SJSA1 (cell line): ENCODE measurements around the gene ZNF491. TPM values are rescaled to one million over a fixed set of nuclear protein-coding genes. Genes with fewer than 3 reads are reported as not detected.

Experiments used
- DNase-seq, 2 experiments: peaks; one replicate each; pipeline ENCODE4 v3.0.0-alpha.2; 2015 to 2020; ENCODE audit warnings: low spot score in 2 of 2, low read depth in 1 of 2
- H3K27ac ChIP-seq: fragments of 250-450 bp; sonication (Bioruptor Pico); 2 replicates; pipeline ENCODE4 v1.5.1; 2020; ENCODE audit warnings: mild to moderate bottlenecking, moderate library complexity
- H3K27me3 ChIP-seq: fragments of 250-450 bp; sonication (Bioruptor Pico); replicated peaks from 2 replicates; pipeline ENCODE4 v1.5.1; 2020; ENCODE audit warnings: mild to moderate bottlenecking, moderate library complexity
- H3K36me3 ChIP-seq: fragments of 250-450 bp; sonication (Bioruptor Pico); 2 replicates; pipeline ENCODE4 v1.5.1; 2020; ENCODE audit warnings: mild to moderate bottlenecking
- H3K4me1 ChIP-seq: fragments of 250-450 bp; sonication (Bioruptor Pico); replicated peaks from 2 replicates; pipeline ENCODE4 v1.6.1; 2021; ENCODE audit warnings: mild to moderate bottlenecking
- H3K4me3 ChIP-seq: fragments of 250-450 bp; sonication (Bioruptor Pico); 2 replicates; pipeline ENCODE4 v1.5.1; 2020; ENCODE audit warnings: mild to moderate bottlenecking
- H3K9me3 ChIP-seq: fragments of 250-450 bp; sonication (Bioruptor Pico); replicated peaks from 2 replicates; pipeline ENCODE4 v1.5.1; 2020; ENCODE audit warnings: mild to moderate bottlenecking
- total RNA-seq: library from RNA; depleted of rRNA; stranded (reverse); fragments of >200 nt; shearing (Covaris generic); gene quantifications from 2 replicates; pipeline ENCODE4 v1.2.3, GENCODE V29; 2014

The ZNF491 gene
- total RNA-seq, 1 experiment from 2014 or later: 0.39 TPM

GRCh38 chr19:11780431-11781020 is 17.8 kb upstream of the ZNF491 start:
- H3K27ac ChIP-seq: no peak overlapping the region

GRCh38 chr19:11781295-11782057 is 16.8 kb upstream of the ZNF491 start:
- H3K27ac ChIP-seq: no peak overlapping the region
- peaks cover 79% of the 10 kb centered on the region for H3K36me3 ChIP-seq
- H3K9me3 ChIP-seq: peaks cover 48% of the 10 kb centered on the region
- H3K4me3 ChIP-seq: no peak overlapping the region
- DNase-seq: no peak
- H3K4me1 ChIP-seq: no peaks in the 10 kb centered on the region
- no peaks in the 10 kb centered on the region for H3K27me3 ChIP-seq

More at GRCh38 chr19:11780431-11781020, 17.8 kb upstream of the ZNF491 start:
- Histone ChIP-seq H3K4me3 (no peak overlapping the region), H3K36me3 (peaks cover 79% of the 10 kb centered on the region), H3K9me3 (peaks cover 49% of the 10 kb centered on the region), H3K4me1 (no peaks in the 10 kb centered on the region), H3K27me3 (no peaks in the 10 kb centered on the region)
- DNase-seq: no peak

- peaks cover 60% of the 10 kb centered on the region for H3K36me3 ChIP-seq
- peaks cover 47% of the 10 kb centered on the region for H3K9me3 ChIP-seq
- no peaks in the 10 kb centered on the region for H3K4me1 ChIP-seq
- H3K27ac ChIP-seq: no peak overlapping the region
- no peak for DNase-seq
- H3K27me3 ChIP-seq: no peaks in the 10 kb centered on the region
- H3K4me3 ChIP-seq: no peak overlapping the region
These were observed 14.6 kb upstream of the ZNF491 start for GRCh38 chr19:11783767-11784166.

GRCh38 chr19:11784356-11784755 is 14.0 kb upstream of the ZNF491 start:
- H3K4me1 ChIP-seq: no peaks in the 10 kb centered on the region
- no peak overlapping the region for H3K27ac ChIP-seq
- peaks cover 45% of the 10 kb centered on the region for H3K9me3 ChIP-seq
- H3K4me3 ChIP-seq: no peak overlapping the region
- no peak for DNase-seq
- peaks cover 54% of the 10 kb centered on the region for H3K36me3 ChIP-seq
- no peaks in the 10 kb centered on the region for H3K27me3 ChIP-seq

- Histone ChIP-seq H3K36me3 (peaks cover 22% of the 10 kb centered on the region), H3K9me3 (peaks cover 25% of the 10 kb centered on the region), H3K27me3 (no peaks in the 10 kb centered on the region), H3K4me1 (no peaks in the 10 kb centered on the region), H3K27ac (no peak overlapping the region), H3K4me3 (no peak overlapping the region)
- no peak for DNase-seq
These were observed 10.8 kb upstream of the ZNF491 start for GRCh38 chr19:11787536-11787935.

- H3K9me3 ChIP-seq: no peaks in the 10 kb centered on the region; the same call in none of the 2 replicates
- H3K36me3 ChIP-seq: no peaks in the 10 kb centered on the region
- no peaks in the 10 kb centered on the region for H3K27me3 ChIP-seq
These were observed 5.4 kb upstream of the ZNF491 start for GRCh38 chr19:11792942-11793341.

GRCh38 chr19:11797491-11797890 is 832 bp upstream of the ZNF491 start:
- Histone ChIP-seq H3K9me3 (peaks cover 8% of the 10 kb centered on the region), H3K27me3 (no peaks in the 10 kb centered on the region), H3K36me3 (no peaks in the 10 kb centered on the region), H3K4me3 (no peak overlapping the region), H3K27ac (no peak overlapping the region), H3K4me1 (no peaks in the 10 kb centered on the region)
- peak; percentile 38 to 54 for DNase-seq

More at GRCh38 chr19:11792942-11793341, 5.4 kb upstream of the ZNF491 start:
- Histone ChIP-seq H3K4me3 (no peak overlapping the region), H3K27ac (no peak overlapping the region), H3K4me1 (no peaks in the 10 kb centered on the region)
- DNase-seq: no peak

- no peak for DNase-seq
- no peaks in the 10 kb centered on the region for H3K4me1 ChIP-seq
- H3K27me3 ChIP-seq: no peaks in the 10 kb centered on the region
- H3K9me3 ChIP-seq: peaks cover 19% of the 10 kb centered on the region
- H3K27ac ChIP-seq: no peak overlapping the region
- H3K4me3 ChIP-seq: no peak overlapping the region
- H3K36me3 ChIP-seq: no peaks in the 10 kb centered on the region
These were observed 8.2 kb downstream of the ZNF491 start for GRCh38 chr19:11806354-11807098.

- Histone ChIP-seq H3K27ac (no peak overlapping the region), H3K27me3 (no peaks in the 10 kb centered on the region), H3K4me1 (no peaks in the 10 kb centered on the region), H3K36me3 (no peaks in the 10 kb centered on the region), H3K4me3 (no peak overlapping the region), H3K9me3 (peaks cover 19% of the 10 kb centered on the region)
- no peak for DNase-seq
These were observed 8.7 kb downstream of the ZNF491 start for GRCh38 chr19:11807099-11807380.

GRCh38 chr19:11813703-11814028 is 15.3 kb downstream of the ZNF491 start:
- peak overlapping the region; percentile 71 for H3K4me3 ChIP-seq
- no peaks in the 10 kb centered on the region; the same call in 1 of the 2 replicates for H3K9me3 ChIP-seq
- no peaks in the 10 kb centered on the region for H3K27me3 ChIP-seq
- no peaks in the 10 kb centered on the region for H3K4me1 ChIP-seq
- H3K27ac ChIP-seq: no peak overlapping the region
- H3K36me3 ChIP-seq: peaks cover 7% of the 10 kb centered on the region
- no peak for DNase-seq

GRCh38 chr19:11814029-11814699 is 15.8 kb downstream of the ZNF491 start, which contains the start of gene ZNF440:
Gene ZNF440, plus strand, starts transcription at chr19:11814273. Its CDS starts 175 bp downstream, at chr19:11814448.
- H3K27ac ChIP-seq: peak within 1 kb of the TSS; percentile 36; the same call in 1 of the 2 replicates
- no peaks in the 10 kb centered on the region for H3K4me1 ChIP-seq
- peaks cover 12% of the 10 kb centered on the region for H3K36me3 ChIP-seq
- no peaks in the 10 kb centered on the region for H3K27me3 ChIP-seq
- H3K9me3 ChIP-seq: no peaks in the 10 kb centered on the region; the same call in 1 of the 2 replicates
- DNase-seq: peak; percentile 90 to 92
- peak within 1 kb of the TSS; percentile 71 for H3K4me3 ChIP-seq

- peaks cover 16% of the 10 kb centered on the region for H3K36me3 ChIP-seq
- no peaks in the 10 kb centered on the region for H3K4me1 ChIP-seq
- peaks cover 3% of the 10 kb centered on the region for H3K9me3 ChIP-seq
- DNase-seq: no peak
- H3K27me3 ChIP-seq: no peaks in the 10 kb centered on the region
- no peak overlapping the region for H3K27ac ChIP-seq
- H3K4me3 ChIP-seq: peak overlapping the region; percentile 71
These were observed 16.3 kb downstream of the ZNF491 start for GRCh38 chr19:11814700-11815035.

- Histone ChIP-seq H3K4me1 (no peaks in the 10 kb centered on the region), H3K9me3 (peaks cover 3% of the 10 kb centered on the region; the same call in 1 of the 2 replicates), H3K36me3 (peaks cover 18% of the 10 kb centered on the region), H3K27ac (no peak overlapping the region), H3K4me3 (no peak overlapping the region), H3K27me3 (no peaks in the 10 kb centered on the region)
- no peak for DNase-seq
These were observed 23.3 kb downstream of the ZNF491 start for GRCh38 chr19:11821474-11822109.
